GM12801 (cell line): Measurements from ENCODE around the gene CIZ1.

Source experiments
- TF ChIP-seq, protein P1 (sequence below): IDR thresholded peaks from one replicate; pipeline ENCODE4 v1.5.1; 2011; ENCODE audit warnings: control low read depth; ENCODE audit not compliant: insufficient read length; ENCODE audit errors: extremely low read depth

Gene CIZ1

DNA sequence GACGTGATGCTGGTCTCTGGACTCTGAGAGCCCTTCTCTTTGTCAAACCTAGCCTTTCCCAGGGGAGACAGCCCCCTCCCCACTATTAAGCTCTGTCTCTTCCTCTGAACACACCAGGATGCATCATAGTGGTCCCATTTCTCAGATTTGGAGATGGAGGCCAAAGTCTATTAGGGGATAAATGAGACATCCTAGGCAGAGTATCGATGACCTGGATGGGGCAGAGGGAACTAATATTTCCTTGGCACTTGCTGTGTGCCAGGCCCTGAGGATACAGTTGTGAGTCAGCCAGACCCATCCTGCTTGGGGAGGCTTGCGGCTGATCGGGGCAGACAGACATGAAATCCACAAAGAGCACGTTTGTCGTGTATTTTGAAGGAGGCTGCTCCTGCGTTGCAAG, 17.0 kb upstream of the CIZ1 start:
- TF ChIP-seq, protein P1, sequence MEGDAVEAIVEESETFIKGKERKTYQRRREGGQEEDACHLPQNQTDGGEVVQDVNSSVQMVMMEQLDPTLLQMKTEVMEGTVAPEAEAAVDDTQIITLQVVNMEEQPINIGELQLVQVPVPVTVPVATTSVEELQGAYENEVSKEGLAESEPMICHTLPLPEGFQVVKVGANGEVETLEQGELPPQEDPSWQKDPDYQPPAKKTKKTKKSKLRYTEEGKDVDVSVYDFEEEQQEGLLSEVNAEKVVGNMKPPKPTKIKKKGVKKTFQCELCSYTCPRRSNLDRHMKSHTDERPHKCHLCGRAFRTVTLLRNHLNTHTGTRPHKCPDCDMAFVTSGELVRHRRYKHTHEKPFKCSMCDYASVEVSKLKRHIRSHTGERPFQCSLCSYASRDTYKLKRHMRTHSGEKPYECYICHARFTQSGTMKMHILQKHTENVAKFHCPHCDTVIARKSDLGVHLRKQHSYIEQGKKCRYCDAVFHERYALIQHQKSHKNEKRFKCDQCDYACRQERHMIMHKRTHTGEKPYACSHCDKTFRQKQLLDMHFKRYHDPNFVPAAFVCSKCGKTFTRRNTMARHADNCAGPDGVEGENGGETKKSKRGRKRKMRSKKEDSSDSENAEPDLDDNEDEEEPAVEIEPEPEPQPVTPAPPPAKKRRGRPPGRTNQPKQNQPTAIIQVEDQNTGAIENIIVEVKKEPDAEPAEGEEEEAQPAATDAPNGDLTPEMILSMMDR: no peak

DNA sequence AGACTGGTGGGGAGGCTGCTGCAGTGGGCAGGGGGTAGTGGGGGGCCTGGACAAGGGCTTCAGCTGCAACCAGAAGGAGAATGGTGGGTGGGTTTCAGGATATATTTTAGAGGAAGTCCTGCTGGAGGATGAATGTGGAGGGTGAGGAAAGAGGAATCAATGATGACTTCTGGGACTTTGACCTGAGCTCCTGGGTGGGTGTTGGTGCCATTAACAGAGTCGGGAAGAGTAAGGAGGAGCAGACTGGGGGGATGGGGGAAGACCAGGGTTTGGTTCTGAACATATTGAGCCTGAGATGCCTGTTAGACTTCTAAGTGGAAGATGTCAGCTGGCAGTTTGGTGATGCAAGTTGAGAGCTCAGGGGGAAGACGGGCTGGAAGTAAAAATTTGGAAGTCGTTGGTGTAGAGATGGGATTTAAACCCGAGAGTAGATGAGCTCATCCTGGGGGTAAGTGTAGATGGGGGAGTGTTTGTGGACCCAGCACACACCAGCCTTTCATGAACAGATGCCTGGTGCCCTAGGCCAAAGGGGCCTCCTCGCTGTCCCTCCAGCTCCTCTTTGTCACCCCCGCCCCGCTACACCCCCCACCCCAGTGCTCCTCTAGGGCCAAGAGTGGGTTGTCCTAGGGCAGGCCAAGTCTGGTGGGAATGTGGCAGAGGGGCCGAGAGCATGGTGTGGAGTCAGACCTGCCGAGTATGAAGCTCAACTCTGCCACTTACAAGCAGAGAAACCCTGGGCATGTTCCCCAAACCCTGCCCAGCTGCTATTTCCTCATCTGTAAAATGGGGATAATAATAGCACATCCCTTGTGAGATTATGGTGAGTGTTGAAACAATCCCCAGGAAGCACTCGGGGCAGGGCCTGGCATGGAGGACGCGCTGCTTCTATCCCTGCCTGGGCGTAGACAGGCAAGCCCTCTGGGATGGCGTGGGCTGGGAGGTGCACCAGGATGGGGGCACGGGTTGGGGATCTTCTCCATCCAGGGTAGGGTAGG, 15.8 kb upstream of the CIZ1 start:
- TF ChIP-seq, protein P1: no peak

DNA sequence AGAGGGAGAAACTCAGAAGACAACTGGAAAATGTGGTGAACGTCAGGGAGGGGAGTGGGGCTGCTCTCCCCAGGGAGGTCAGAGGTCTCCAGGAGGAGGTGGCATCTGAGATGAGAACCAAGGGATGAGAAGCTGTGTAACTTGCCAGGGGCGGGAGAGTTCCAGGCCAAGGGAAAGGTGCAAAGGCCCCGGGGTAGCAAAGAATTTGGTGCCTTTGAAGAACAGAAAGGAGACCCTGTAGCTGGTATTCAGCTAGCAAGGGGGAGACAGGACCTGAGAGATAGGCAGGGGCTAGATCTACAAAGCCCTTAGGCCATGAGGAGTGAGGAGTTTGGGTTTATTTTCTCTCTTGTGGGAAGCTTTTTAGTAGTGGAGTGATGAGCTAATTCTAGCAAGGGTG, 15.1 kb upstream of the CIZ1 start:
- TF ChIP-seq, protein P1: no peak

DNA sequence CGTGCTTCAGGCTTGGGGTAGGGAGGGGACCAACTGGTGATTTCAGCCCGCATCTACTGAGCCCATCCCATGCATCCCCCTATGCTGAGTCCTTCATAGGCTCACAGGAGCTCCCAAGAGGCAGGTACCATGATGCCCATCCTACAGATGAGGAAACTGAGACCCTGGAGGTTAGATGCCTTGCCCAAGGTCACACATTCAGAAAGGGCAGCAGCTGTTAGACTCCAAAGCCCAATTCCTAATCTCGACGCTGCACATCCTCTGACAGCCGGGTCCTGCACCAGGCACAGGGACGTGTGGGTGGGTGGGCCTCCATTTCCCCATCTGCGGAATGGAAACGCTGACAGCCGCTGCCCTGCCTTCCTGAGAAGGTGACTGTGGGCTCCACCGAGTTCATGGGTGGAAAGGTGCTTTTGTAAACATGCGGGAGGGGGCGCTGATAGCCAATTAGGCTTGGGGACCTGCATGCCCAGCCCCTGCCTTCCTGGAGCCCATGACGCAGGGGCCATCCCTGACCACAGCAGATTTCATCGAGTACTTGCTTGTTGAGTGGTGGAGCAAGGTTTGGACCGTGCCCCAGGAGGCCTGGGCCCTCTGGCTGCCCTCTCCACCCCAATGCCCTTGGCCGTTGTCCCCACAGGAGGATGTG, 14.0 kb upstream of the CIZ1 start:
- TF ChIP-seq, protein P1: no peak

DNA sequence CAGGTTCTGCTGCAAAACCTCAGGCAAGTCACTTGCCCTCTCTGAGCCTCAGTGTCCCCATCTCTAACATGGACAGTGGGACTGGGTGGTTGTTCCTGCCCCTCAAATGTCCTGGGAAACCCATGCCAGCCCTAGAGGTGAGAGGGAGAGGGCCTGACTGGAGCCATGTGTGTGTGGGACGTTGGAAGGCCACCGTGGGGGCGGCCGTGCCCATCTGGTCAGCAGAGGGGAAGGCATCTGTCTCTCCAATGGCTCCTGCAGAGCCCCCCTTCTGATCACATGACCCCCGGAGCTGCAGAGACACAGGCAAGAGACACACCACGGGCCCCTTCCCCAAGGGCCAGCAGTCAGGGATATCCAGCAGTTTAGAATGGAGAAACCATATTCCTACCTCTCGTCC, 13.5 kb upstream of the CIZ1 start:
- TF ChIP-seq, protein P1: no peak

DNA sequence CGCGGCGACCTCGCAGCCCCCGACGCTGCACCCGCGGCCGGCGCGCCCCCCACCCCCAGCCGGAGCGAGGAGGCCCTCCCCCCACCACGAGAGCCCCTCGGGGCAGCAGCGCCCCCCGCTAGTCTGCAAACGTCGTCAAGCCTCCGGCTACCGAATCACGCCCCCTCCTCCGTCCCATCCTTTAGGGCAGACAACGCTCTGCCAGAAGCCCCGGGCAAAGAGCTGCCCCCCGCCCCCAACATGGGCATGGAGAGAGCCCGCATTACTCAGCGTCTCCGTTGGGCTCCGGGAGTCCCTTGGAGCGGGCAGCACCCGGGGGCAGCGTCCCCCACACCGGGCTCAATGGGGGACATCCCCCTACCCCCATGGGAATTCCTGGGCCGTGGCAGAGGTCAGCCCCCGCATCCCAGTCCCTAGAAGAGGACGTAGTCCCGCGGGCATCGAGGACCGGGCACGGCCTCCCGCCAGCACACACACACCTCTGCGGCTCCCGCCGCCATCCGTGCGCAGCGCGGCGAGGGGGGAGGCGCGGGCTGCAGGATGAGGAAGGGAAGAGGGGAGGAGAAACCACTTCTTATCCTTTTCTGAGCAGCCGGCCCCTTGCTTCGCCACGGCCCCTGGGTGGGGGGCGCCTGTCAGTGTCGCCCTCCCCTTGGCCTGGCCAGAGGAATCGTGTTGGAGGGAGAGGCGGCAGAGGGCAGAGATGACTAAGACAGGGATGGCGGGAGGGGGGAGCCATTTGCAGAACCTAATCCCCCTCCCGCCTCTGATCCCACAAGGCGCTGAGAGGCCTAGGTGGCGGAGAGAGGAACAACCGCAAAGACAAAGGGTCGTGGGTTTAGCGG, 12.6 kb upstream of the CIZ1 start:
- TF ChIP-seq, protein P1: no peak
